ENCODE results near the gene PPP2R3B.

DNA sequence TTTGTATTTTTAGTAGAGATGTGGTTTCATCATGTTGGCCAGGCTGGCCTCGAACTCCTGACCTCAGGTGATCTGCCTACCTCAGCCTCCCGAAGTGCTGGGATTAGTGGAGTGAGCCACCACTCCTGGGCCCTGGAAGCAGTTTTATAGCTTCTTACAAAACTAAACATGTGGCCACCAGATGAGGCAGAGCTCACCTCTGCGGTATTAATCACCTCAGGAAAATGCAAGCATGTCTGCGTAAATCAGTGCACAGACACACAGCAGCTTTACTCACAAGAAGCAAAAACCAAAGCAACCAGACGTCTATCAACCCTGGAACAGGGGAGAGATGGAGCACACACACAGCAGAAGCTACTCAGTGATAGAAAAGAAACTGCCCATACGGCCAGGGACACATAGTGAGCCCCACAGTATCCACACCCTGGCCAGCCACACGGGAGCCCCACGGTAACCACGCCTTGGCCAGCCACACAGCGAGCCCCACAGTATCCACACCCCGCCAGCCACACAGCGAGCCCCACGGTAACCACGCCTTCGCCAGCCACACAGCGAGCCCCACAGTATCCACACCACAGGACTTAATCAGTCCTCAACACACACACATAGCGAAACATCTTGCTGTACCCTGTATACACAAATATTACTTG lies 30.2 kb downstream of the PPP2R3B start:
- no peak for TF ChIP-seq CTCF (IDR thresholded peaks at IDR 0.05; ENCODE audit: low read depth, low read length, poor library complexity, severe bottlenecking)
- no peak for TF ChIP-seq EZH2phosphoT487 (IDR thresholded peaks at IDR 0.05; ENCODE audit: borderline replicate concordance, low read length)

All from DOHH2 (cell line).